Measurements from ENCODE around the gene TRDN.

DNA sequence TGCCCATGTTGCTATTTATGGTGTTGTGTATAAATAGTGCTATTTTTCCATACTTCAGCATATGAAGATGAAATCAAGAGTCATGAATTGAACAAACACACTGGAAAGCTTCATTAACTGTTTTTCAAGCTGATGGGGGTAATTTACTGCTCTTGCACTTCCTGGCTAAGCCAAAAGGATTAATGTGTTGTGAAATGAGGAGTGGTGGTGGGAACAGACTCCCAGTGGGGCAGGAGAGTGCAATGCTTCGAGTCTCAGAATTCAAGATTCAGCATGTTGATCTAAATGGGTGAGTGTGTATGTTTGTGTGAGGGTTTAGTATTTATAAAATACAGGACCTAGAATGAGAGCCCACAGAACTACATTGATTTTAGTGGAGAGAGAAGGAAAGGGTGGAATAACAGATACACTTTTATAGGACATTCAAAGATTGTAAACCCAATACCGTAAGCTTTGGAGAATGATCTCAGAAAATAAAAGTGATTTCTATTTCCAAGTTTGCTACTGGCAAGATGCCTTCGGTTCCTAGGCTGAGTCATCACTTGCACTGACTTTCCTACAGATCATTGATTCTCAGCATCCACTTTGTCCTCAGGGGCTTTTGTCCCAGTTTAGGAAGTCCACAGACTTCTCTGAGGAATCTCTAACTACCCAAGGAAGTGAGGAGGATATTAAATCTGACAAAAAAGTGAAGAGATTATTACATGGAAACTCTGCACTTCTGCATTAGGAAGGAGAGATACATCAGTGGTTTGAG is 303.6 kb downstream of the TRDN start:
- no peak for TF ChIP-seq ZFP3 (CRISPR knock-in tag; IDR thresholded peaks at IDR 0.05)
- no peak for TF ChIP-seq RARB (CRISPR knock-in tag; IDR thresholded peaks at IDR 0.05)
- no peak for TF ChIP-seq ZC3H10 (CRISPR knock-in tag; IDR thresholded peaks at IDR 0.05)
- TF ChIP-seq ARNTL (CRISPR knock-in tag; IDR thresholded peaks at IDR 0.05; ENCODE audit: borderline replicate concordance, low read depth), result no peak
- TF ChIP-seq, protein P1, sequence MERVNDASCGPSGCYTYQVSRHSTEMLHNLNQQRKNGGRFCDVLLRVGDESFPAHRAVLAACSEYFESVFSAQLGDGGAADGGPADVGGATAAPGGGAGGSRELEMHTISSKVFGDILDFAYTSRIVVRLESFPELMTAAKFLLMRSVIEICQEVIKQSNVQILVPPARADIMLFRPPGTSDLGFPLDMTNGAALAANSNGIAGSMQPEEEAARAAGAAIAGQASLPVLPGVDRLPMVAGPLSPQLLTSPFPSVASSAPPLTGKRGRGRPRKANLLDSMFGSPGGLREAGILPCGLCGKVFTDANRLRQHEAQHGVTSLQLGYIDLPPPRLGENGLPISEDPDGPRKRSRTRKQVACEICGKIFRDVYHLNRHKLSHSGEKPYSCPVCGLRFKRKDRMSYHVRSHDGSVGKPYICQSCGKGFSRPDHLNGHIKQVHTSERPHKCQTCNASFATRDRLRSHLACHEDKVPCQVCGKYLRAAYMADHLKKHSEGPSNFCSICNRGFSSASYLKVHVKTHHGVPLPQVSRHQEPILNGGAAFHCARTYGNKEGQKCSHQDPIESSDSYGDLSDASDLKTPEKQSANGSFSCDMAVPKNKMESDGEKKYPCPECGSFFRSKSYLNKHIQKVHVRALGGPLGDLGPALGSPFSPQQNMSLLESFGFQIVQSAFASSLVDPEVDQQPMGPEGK (CRISPR knock-in tag; IDR thresholded peaks at IDR 0.05; ENCODE audit: borderline replicate concordance), result no peak
- TF ChIP-seq GLIS3 (CRISPR knock-in tag; IDR thresholded peaks at IDR 0.05), result no peak
- no peak for TF ChIP-seq CSDC2 (CRISPR knock-in tag; IDR thresholded peaks at IDR 0.05)

Measured in SK-N-SH treated with all-trans-retinoic acid at 6 μM for 48 hours (cell line).